MM.1S (cell line): ENCODE measurements around the gene ADCY5.

Source experiments
- DNase-seq: peaks from one replicate; pipeline ENCODE4 v3.0.0-alpha.2; 2015
- H2AFZ ChIP-seq: fragments of 300-600 bp; sonication (generic); 2 replicates; pipeline ENCODE4 v1.6.0; 2016; ENCODE audit warnings: antibody characterized with exemption, low read length
- H3F3A ChIP-seq: fragments of 300-600 bp; sonication (generic); 2 replicates; pipeline ENCODE4 v1.6.1; 2016; ENCODE audit warnings: mild to moderate bottlenecking, antibody characterized with exemption, low read length, moderate library complexity, mixed read lengths; ENCODE audit not compliant: insufficient read depth
- H3K27ac ChIP-seq: fragments of 300-600 bp; sonication (generic); 2 replicates; pipeline ENCODE4 v1.5.1; 2016; ENCODE audit warnings: mild to moderate bottlenecking, low read length
- H3K27me3 ChIP-seq: fragments of 300-600 bp; sonication (generic); replicated peaks from 2 replicates; pipeline ENCODE4 v1.6.0; 2016; ENCODE audit warnings: low read length; ENCODE audit not compliant: insufficient read depth
- H3K36me3 ChIP-seq: fragments of 300-600 bp; sonication (generic); replicated peaks from 2 replicates; pipeline ENCODE4 v1.6.1; 2016; ENCODE audit warnings: mild to moderate bottlenecking, low read length, mixed read lengths; ENCODE audit not compliant: insufficient read depth
- H3K4me1 ChIP-seq: fragments of 300-600 bp; sonication (generic); 2 replicates; pipeline ENCODE4 v1.6.1; 2016; ENCODE audit warnings: low read length, mixed read lengths
- H3K4me2 ChIP-seq: fragments of 300-600 bp; sonication (generic); 2 replicates; pipeline ENCODE4 v1.6.0; 2016; ENCODE audit warnings: low read depth, low read length
- H3K4me3 ChIP-seq: fragments of 300-600 bp; sonication (generic); 2 replicates; pipeline ENCODE4 v1.5.1; 2016; ENCODE audit warnings: low read length, mixed read lengths
- H3K79me2 ChIP-seq: fragments of 300-600 bp; sonication (generic); 2 replicates; pipeline ENCODE4 v1.6.1; 2016; ENCODE audit warnings: mixed run types, low read length, mixed read lengths
- H3K9ac ChIP-seq: fragments of 300-600 bp; sonication (generic); 2 replicates; pipeline ENCODE4 v1.6.1; 2016; ENCODE audit warnings: low read length, mixed read lengths
- H3K9me2 ChIP-seq: fragments of 300-600 bp; sonication (generic); replicated peaks from 2 replicates; pipeline ENCODE4 v1.6.1; 2016; ENCODE audit warnings: mild to moderate bottlenecking, low read length, mixed read lengths; ENCODE audit not compliant: insufficient read depth
- H3K9me3 ChIP-seq: fragments of 300-600 bp; sonication (generic); replicated peaks from 2 replicates; pipeline ENCODE4 v1.6.1; 2016; ENCODE audit warnings: mild to moderate bottlenecking, low read length, mixed read lengths; ENCODE audit not compliant: insufficient read depth
- H4K20me1 ChIP-seq: fragments of 300-600 bp; sonication (generic); 2 replicates; pipeline ENCODE4 v1.6.1; 2016; ENCODE audit warnings: mild to moderate bottlenecking, low read length, moderate library complexity, mixed read lengths; ENCODE audit not compliant: insufficient read depth
- CTCF ChIP-seq: fragments of 300-600 bp; sonication (generic); IDR thresholded peaks from 2 replicates; pipeline ENCODE4 v1.5.1; 2016; ENCODE audit warnings: antibody characterized with exemption, low read length, mixed read lengths
- EZH2 ChIP-seq: fragments of 300-600 bp; sonication (generic); optimal IDR thresholded peaks from 2 replicates; pipeline ENCODE3; 2017; ENCODE audit warnings: low read depth, mild to moderate bottlenecking, antibody characterized with exemption, low read length, mixed read lengths
- EZH2phosphoT487 ChIP-seq: fragments of 300-600 bp; sonication (generic); IDR thresholded peaks from 2 replicates; pipeline ENCODE4 v1.6.1; 2018; ENCODE audit warnings: antibody characterized with exemption, low read length

Gene ADCY5

GRCh38 chr3:123485551-123485950 lies 36.7 kb upstream of the ADCY5 start:
- Histone ChIP-seq H3K4me3 (no peak overlapping the region), H3K27ac (no peak overlapping the region), H3K36me3 (no peaks in the 10 kb centered on the region), H3K4me1 (peaks cover 3% of the 10 kb centered on the region; the same call in 1 of the 2 replicates), H3K9me3 (no peaks in the 10 kb centered on the region), H3K4me2 (no peak overlapping the region), H3K9ac (no peak overlapping the region), H3K9me2 (no peaks in the 10 kb centered on the region), H2AFZ (no peak overlapping the region), H3K27me3 (no peaks in the 10 kb centered on the region), H3K79me2 (no peaks in the 10 kb centered on the region), H4K20me1 (no peaks in the 10 kb centered on the region), H3F3A (no peaks in the 10 kb centered on the region)
- TF ChIP-seq EZH2phosphoT487 (no peak), CTCF (no peak), EZH2 (no peak)
- no peak for DNase-seq

- no peak overlapping the region for H3K4me3 ChIP-seq
- H3K79me2 ChIP-seq, result no peaks in the 10 kb centered on the region
- H3K9me3 ChIP-seq, result no peaks in the 10 kb centered on the region
- H3K27me3 ChIP-seq, result no peaks in the 10 kb centered on the region
- H3K4me2 ChIP-seq, result no peak overlapping the region
- peaks cover 11% of the 10 kb centered on the region for H3K4me1 ChIP-seq
- H3K27ac ChIP-seq, result no peak overlapping the region
- no peaks in the 10 kb centered on the region for H4K20me1 ChIP-seq
- DNase-seq, result no peak
- no peaks in the 10 kb centered on the region for H3K36me3 ChIP-seq
- 0 out of 2 replicates have a peak, but pooled peaks cover 3% of the 10 kb centered on the region for H3F3A ChIP-seq
- TF ChIP-seq EZH2phosphoT487 (no peak), CTCF (no peak), EZH2 (no peak)
- no peak overlapping the region for H3K9ac ChIP-seq
- H3K9me2 ChIP-seq, result no peaks in the 10 kb centered on the region
- no peak overlapping the region for H2AFZ ChIP-seq
Observed at GRCh38 chr3:123483146-123483545, 34.3 kb upstream of the ADCY5 start.

- no peaks in the 10 kb centered on the region for H4K20me1 ChIP-seq
- TF ChIP-seq EZH2phosphoT487 (no peak), EZH2 (no peak), CTCF (no peak)
- DNase-seq, result no peak
- no peak overlapping the region for H3K9ac ChIP-seq
- H3K9me3 ChIP-seq, result no peaks in the 10 kb centered on the region
- no peaks in the 10 kb centered on the region for H3K79me2 ChIP-seq
- H3K27ac ChIP-seq, result no peak overlapping the region
- H3K4me1 ChIP-seq, result peaks cover 24% of the 10 kb centered on the region
- no peak overlapping the region for H3K4me3 ChIP-seq
- no peaks in the 10 kb centered on the region for H3K36me3 ChIP-seq
- H3K27me3 ChIP-seq, result no peaks in the 10 kb centered on the region
- H3K4me2 ChIP-seq, result no peak overlapping the region
- H2AFZ ChIP-seq, result no peak overlapping the region
- H3K9me2 ChIP-seq, result no peaks in the 10 kb centered on the region
- peaks cover 15% of the 10 kb centered on the region for H3F3A ChIP-seq
Observed at GRCh38 chr3:123481722-123482457, 33.0 kb upstream of the ADCY5 start.
